Trophoblast cell (in vitro differentiated cells and primary cell): ENCODE data around the gene TSSC4.
A peak's percentile ranks its signal among the peaks of the same experiment; 100 is the strongest.

Experiments used
- DNase-seq, 2 donors: peaks; one replicate each; pipeline ENCODE4 v3.0.0-alpha.2; 2016
- H2AFZ ChIP-seq: 2 replicates; pipeline ENCODE4 v1.6.1; 2013; ENCODE audit warnings: low read length, moderate library complexity, mild to moderate bottlenecking; ENCODE audit not compliant: insufficient read depth, poor library complexity
- H2AK5ac ChIP-seq: 2 replicates; pipeline ENCODE4 v1.6.1; 2013; ENCODE audit warnings: mild to moderate bottlenecking, low read length
- H2BK120ac ChIP-seq: 2 replicates; pipeline ENCODE4 v1.6.1; 2013; ENCODE audit warnings: low read length, mild to moderate bottlenecking, moderate library complexity; ENCODE audit not compliant: insufficient read depth, poor library complexity
- H2BK12ac ChIP-seq: 2 replicates; pipeline ENCODE4 v1.6.1; 2013; ENCODE audit warnings: mild to moderate bottlenecking, low read length, moderate library complexity
- H2BK5ac ChIP-seq: 2 replicates; pipeline ENCODE4 v1.6.1; 2013; ENCODE audit warnings: low read length, low read depth, moderate library complexity, mild to moderate bottlenecking; ENCODE audit not compliant: poor library complexity
- H3K14ac ChIP-seq: 2 replicates; pipeline ENCODE4 v1.6.1; 2013; ENCODE audit warnings: mild to moderate bottlenecking, low read length
- H3K18ac ChIP-seq: 2 replicates; pipeline ENCODE4 v1.6.1; 2013; ENCODE audit warnings: mild to moderate bottlenecking, low read length
- H3K23ac ChIP-seq: 2 replicates; pipeline ENCODE4 v1.6.1; 2013; ENCODE audit warnings: low read length
- H3K27ac ChIP-seq: 2 replicates; pipeline ENCODE4 v1.5.1; 2013; ENCODE audit warnings: low read depth, mild to moderate bottlenecking, inconsistent platforms, low read length, moderate library complexity
- H3K27me3 ChIP-seq: 2 replicates; pipeline ENCODE4 v1.6.1; 2013; ENCODE audit warnings: inconsistent platforms, mild to moderate bottlenecking, low read length, moderate library complexity; ENCODE audit not compliant: insufficient read depth
- H3K36me3 ChIP-seq, 2 experiments: 1 replicate in 1 of 2; 2 replicates in 1 of 2; pipeline ENCODE4 v1.6.1; 2013; ENCODE audit warnings: low read length in 2 of 2, mild to moderate bottlenecking in 2 of 2, moderate library complexity in 1 of 2; ENCODE audit not compliant: insufficient read depth in 2 of 2, control insufficient read depth in 1 of 2
- H3K4ac ChIP-seq: 2 replicates; pipeline ENCODE4 v1.6.1; 2013; ENCODE audit warnings: low read depth, mild to moderate bottlenecking, low read length, moderate library complexity
- H3K4me1 ChIP-seq, 2 experiments: 1 replicate in 1 of 2; 2 replicates in 1 of 2; pipeline ENCODE4 v1.6.1; 2013; ENCODE audit warnings: low read length in 2 of 2, mild to moderate bottlenecking in 2 of 2, moderate library complexity in 1 of 2; ENCODE audit not compliant: insufficient read depth in 2 of 2, control insufficient read depth in 1 of 2
- H3K4me2 ChIP-seq: 2 replicates; pipeline ENCODE4 v1.6.1; 2013; ENCODE audit warnings: inconsistent platforms, mild to moderate bottlenecking, low read length, moderate library complexity
- H3K4me3 ChIP-seq: 2 replicates; pipeline ENCODE4 v1.5.1; 2013; ENCODE audit warnings: mild to moderate bottlenecking, low read depth, low read length, inconsistent platforms
- H3K79me1 ChIP-seq: one replicate; pipeline ENCODE4 v1.6.1; 2013; ENCODE audit warnings: low read length
- H3K79me2 ChIP-seq: 2 replicates; pipeline ENCODE4 v1.6.1; 2013; ENCODE audit warnings: low read length, mild to moderate bottlenecking; ENCODE audit not compliant: control insufficient read depth, insufficient read depth, poor library complexity
- H3K9ac ChIP-seq: 2 replicates; pipeline ENCODE4 v1.6.1; 2013; ENCODE audit warnings: mild to moderate bottlenecking, low read length
- H3K9me3 ChIP-seq: 2 replicates; pipeline ENCODE4 v1.6.1; 2013; ENCODE audit warnings: low read depth, mild to moderate bottlenecking, control low read depth, inconsistent platforms, low read length; ENCODE audit not compliant: insufficient read depth
- H4K12ac ChIP-seq: 2 replicates; pipeline ENCODE4 v1.6.1; 2013; ENCODE audit warnings: low read depth, mild to moderate bottlenecking, low read length, moderate library complexity
- H4K8ac ChIP-seq: 2 replicates; pipeline ENCODE4 v1.6.1; 2013; ENCODE audit warnings: low read depth, mild to moderate bottlenecking, low read length, moderate library complexity
- H4K91ac ChIP-seq: one replicate; pipeline ENCODE4 v1.6.1; 2013; ENCODE audit warnings: low read depth, mild to moderate bottlenecking, low read length, moderate library complexity
- WGBS: extraction: QIAGEN DNeasy Blood & Tissue Kit; methylation state at CpG from one replicate; pipeline ENCODE4 v1.1.7; 2013; ENCODE audit warnings: missing lambda C conversion rate; ENCODE audit not compliant: insufficient read length, insufficient coverage; ENCODE audit errors: extremely low coverage; 5-methylcytosine and 5-hydroxymethylcytosine counted together

Gene TSSC4

DNA sequence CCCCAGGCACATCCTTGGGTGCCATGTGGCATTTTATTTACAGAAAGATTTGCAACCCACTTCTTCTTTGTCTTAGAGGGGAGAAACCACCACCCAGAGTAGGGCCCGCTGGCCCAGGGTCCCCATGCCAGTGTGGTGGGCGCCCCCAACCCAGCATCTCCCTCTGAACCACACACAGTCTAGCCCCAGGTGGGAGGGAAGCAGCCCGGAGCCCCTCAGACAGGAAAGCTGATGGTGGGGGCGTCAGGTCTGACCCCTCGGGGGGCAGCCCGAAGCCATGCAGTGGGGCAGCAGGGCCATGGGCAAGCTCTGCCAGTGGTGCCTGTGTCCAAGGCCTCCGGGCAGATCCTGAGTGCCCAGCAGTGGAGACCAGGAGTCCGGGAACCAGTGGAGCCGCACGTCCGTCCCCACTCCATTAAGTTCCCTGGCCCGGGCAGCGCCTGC lies 32.1 kb downstream of the TSSC4 start:
- Histone ChIP-seq H3K4ac (no peak overlapping the region), H4K12ac (no peak overlapping the region), H2BK5ac (no peak overlapping the region), H2AFZ (no peak overlapping the region), H3K4me2 (no peak overlapping the region), H3K14ac (no peak overlapping the region), H3K18ac (no peak overlapping the region), H3K79me2 (no peaks in the 10 kb centered on the region), H3K9ac (no peak overlapping the region), H3K27ac (no peak overlapping the region), H2AK5ac (no peak overlapping the region), H4K91ac (no peak overlapping the region), H3K23ac (no peak overlapping the region), H3K36me3 (no peaks in the 10 kb centered on the region), H3K79me1 (no peaks in the 10 kb centered on the region), H3K27me3 (no peaks in the 10 kb centered on the region), H2BK12ac (no peak overlapping the region), H2BK120ac (no peak overlapping the region), H3K4me3 (no peak overlapping the region), H3K9me3 (peaks cover 33% of the 10 kb centered on the region), H3K4me1 (no peaks in the 10 kb centered on the region), H4K8ac (no peak overlapping the region)
- no peak for DNase-seq
- no CpG with 5 or more reads among the region's 13 CpGs for WGBS

DNA sequence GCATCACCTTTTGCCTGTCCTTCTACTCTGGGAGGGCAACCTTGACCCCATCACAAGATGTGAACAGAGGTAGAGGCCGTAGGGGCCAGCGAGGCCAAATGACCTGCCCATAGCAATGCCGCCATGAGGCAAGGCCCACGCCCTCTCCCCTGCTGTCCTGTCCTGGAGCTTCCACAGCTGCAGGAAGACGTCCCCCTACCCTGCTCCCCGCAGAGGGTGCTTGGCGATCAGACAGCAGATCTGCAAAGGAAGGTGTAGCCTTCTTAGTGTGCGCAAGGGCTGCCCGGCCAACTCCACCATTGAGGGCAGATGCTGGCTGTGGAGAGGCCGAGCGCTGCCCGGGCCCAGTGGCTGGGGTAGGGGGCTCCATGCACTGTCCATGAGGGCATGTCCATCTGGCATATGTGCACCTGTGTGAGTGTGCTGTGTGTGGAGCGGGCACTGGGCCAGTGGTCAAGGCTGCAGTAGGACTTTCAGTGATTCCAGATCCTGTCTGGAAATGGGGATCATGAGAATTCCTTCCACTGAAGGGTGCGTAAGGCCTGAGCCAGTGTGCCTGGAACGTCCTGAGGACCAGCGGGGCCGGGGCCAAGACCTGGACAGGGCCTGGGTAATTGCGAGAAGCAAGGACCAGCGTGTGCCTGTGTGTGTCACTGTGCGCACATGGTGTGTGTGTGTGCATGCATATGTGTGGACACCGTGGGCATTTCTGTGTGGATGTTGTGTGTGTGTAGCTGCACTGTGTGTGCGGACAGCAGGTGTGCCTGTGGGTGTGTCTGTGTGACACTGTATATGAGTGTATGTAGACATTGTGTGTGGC lies 32.8 kb downstream of the TSSC4 start:
- Histone ChIP-seq H4K91ac (no peak overlapping the region), H2AK5ac (no peak overlapping the region), H3K9ac (no peak overlapping the region), H3K23ac (peak overlapping the region; percentile 1), H2BK120ac (no peak overlapping the region), H3K4me1 (no peaks in the 10 kb centered on the region), H3K79me1 (no peaks in the 10 kb centered on the region), H4K8ac (no peak overlapping the region), H2BK5ac (no peak overlapping the region), H2AFZ (no peak overlapping the region), H3K27ac (no peak overlapping the region), H4K12ac (no peak overlapping the region), H3K4me3 (peak overlapping the region; percentile 57), H2BK12ac (no peak overlapping the region), H3K4ac (no peak overlapping the region), H3K27me3 (no peaks in the 10 kb centered on the region), H3K4me2 (no peak overlapping the region), H3K14ac (no peak overlapping the region), H3K9me3 (peaks cover 33% of the 10 kb centered on the region), H3K18ac (no peak overlapping the region), H3K79me2 (no peaks in the 10 kb centered on the region), H3K36me3 (no peaks in the 10 kb centered on the region)
- no CpG with 5 or more reads among the region's 22 CpGs for WGBS
- DNase-seq = no peak

DNA sequence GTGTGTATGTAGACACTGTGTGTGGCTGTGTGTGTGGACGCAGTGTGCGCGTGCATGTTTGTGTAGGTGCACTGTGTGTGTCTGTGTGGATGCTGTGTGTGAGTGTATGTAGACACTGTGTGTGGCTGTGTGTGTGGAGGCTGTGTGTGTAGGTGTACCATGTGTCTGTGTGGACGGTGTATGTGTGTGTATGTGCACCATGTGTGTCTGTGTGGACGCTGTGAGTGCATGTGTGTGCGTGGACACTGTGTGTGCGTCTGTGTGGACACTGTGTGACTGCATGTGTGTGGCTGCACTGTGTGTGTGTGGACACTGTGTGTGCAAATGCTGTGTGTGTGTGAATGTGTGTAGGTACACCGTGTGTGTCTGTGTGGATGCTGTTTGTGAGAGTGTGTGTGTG lies 33.5 kb downstream of the TSSC4 start:
- Histone ChIP-seq H2AFZ (no peak overlapping the region), H4K91ac (no peak overlapping the region), H3K27ac (no peak overlapping the region), H4K12ac (no peak overlapping the region), H2BK5ac (no peak overlapping the region), H3K14ac (no peak overlapping the region), H3K79me1 (no peaks in the 10 kb centered on the region), H3K9me3 (peaks cover 28% of the 10 kb centered on the region), H3K9ac (peak overlapping the region; percentile 24), H3K4me2 (no peak overlapping the region), H3K18ac (no peak overlapping the region), H3K23ac (peak overlapping the region; percentile 1), H4K8ac (no peak overlapping the region), H2AK5ac (no peak overlapping the region), H3K79me2 (no peaks in the 10 kb centered on the region), H3K27me3 (no peaks in the 10 kb centered on the region), H3K4me1 (no peaks in the 10 kb centered on the region), H2BK120ac (no peak overlapping the region), H3K4me3 (peak overlapping the region; percentile 57), H3K4ac (no peak overlapping the region), H2BK12ac (no peak overlapping the region), H3K36me3 (no peaks in the 10 kb centered on the region)
- no CpG with 5 or more reads among the region's 8 CpGs for WGBS
- DNase-seq = no peak

DNA sequence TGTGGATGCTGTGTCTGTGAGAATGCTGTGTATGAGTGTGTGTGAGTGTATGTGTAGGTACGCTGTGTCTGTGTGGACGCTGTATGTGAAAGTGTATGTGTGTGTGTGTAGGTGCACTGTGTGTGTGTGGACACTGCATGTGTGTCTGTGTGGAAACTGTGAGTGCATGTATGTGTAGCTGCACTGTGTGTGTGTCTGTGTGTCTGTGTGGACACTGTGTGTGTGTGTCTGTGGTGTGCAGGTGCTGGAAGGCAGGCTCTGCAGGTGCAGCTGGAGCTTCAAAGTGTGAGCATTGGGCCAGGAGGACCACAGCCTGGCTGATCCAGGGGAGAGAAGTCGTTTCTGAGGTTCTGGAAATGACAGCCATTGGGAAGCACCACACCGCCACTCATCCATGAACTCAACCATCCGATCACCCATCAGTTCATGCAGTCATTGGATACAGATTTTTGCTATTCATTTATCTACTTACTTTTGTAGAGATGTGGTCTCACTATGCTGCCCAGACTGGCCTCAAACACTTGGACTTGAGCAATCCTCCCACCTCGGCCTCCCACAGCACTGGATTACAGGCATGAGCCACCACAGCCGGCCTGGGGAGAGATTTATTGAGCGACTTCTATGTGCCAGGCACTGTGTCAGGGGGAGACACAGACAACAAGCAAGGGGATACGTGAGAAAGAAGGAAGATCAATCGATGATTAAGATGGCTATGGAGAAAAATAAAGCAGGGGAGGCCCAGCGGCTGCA lies 34.1 kb downstream of the TSSC4 start:
- H2AK5ac ChIP-seq = no peak overlapping the region
- no peak overlapping the region for H3K4ac ChIP-seq
- H4K91ac ChIP-seq = no peak overlapping the region
- H2BK5ac ChIP-seq = no peak overlapping the region
- peak overlapping the region; percentile 24 for H3K9ac ChIP-seq
- no peaks in the 10 kb centered on the region for H3K27me3 ChIP-seq
- WGBS = no CpG with 5 or more reads among the region's 11 CpGs
- no peaks in the 10 kb centered on the region for H3K36me3 ChIP-seq
- H3K27ac ChIP-seq = no peak overlapping the region
- peaks cover 23% of the 10 kb centered on the region for H3K9me3 ChIP-seq
- DNase-seq = no peak
- no peak overlapping the region for H3K4me2 ChIP-seq
- no peak overlapping the region for H2BK120ac ChIP-seq
- H2BK12ac ChIP-seq = no peak overlapping the region
- H3K23ac ChIP-seq = peak overlapping the region; percentile 1
- peak overlapping the region; percentile 57 for H3K4me3 ChIP-seq
- no peaks in the 10 kb centered on the region for H3K79me1 ChIP-seq
- H3K18ac ChIP-seq = no peak overlapping the region
- no peak overlapping the region for H3K14ac ChIP-seq
- no peaks in the 10 kb centered on the region for H3K79me2 ChIP-seq
- H4K12ac ChIP-seq = no peak overlapping the region
- H3K4me1 ChIP-seq = no peaks in the 10 kb centered on the region
- H2AFZ ChIP-seq = no peak overlapping the region
- H4K8ac ChIP-seq = no peak overlapping the region
